ENCODE results near the gene FGD4. TPM values are rescaled to one million over a fixed set of nuclear protein-coding genes. Genes with fewer than 3 reads are reported as not detected.

Gene FGD4
- total RNA-seq, 1 donor from 2014 or later, result 1.8 TPM

GRCh38 chr12:32478166-32478565 is 78.8 kb downstream of the FGD4 start:
- CTCF ChIA-PET, result no interaction called here
- intact Hi-C loops (cut with micrococcal nuclease), result no loop called here
- no peak for ATAC-seq (ENCODE audit: low read depth)
- POLR2A ChIA-PET, result no interaction called here
- no peaks in the 10 kb centered on the region for H3K9me3 Mint-ChIP-seq
- H3K4me1 Mint-ChIP-seq, result peaks cover 46% of the 10 kb centered on the region
- H3K4me3 Mint-ChIP-seq, result no peak overlapping the region
- no peaks in the 10 kb centered on the region for H3K27me3 Mint-ChIP-seq
- no peaks in the 10 kb centered on the region for H3K36me3 Mint-ChIP-seq (ENCODE audit: low read depth)
- peak overlapping the region; percentile 18 for H3K27ac Mint-ChIP-seq
- no peak for DNase-seq
- no peak for TF ChIP-seq CTCF (IDR thresholded peaks at IDR 0.05)

GRCh38 chr12:32478858-32479725 is 79.7 kb downstream of the FGD4 start:
- H3K9me3 Mint-ChIP-seq, result no peaks in the 10 kb centered on the region
- H3K27ac Mint-ChIP-seq, result no peak overlapping the region
- intact Hi-C loops (cut with micrococcal nuclease), result no loop called here
- CTCF ChIA-PET, result no interaction called here
- H3K4me3 Mint-ChIP-seq, result peak overlapping the region; percentile 2
- H3K4me1 Mint-ChIP-seq, result peaks cover 54% of the 10 kb centered on the region
- TF ChIP-seq CTCF (IDR thresholded peaks at IDR 0.05), result no peak
- H3K27me3 Mint-ChIP-seq, result no peaks in the 10 kb centered on the region
- DNase-seq (no peak), ATAC-seq (ENCODE audit: low read depth) (peak; percentile 28)
- no peaks in the 10 kb centered on the region for H3K36me3 Mint-ChIP-seq (ENCODE audit: low read depth)
- POLR2A ChIA-PET, result no interaction called here

GRCh38 chr12:32482226-32482625 is 82.9 kb downstream of the FGD4 start:
- no peaks in the 10 kb centered on the region for H3K9me3 Mint-ChIP-seq
- POLR2A ChIA-PET, result no interaction called here
- H3K27ac Mint-ChIP-seq, result no peak overlapping the region
- peaks cover 54% of the 10 kb centered on the region for H3K4me1 Mint-ChIP-seq
- H3K4me3 Mint-ChIP-seq, result peak overlapping the region; percentile 68
- no peaks in the 10 kb centered on the region for H3K36me3 Mint-ChIP-seq (ENCODE audit: low read depth)
- intact Hi-C loops (cut with micrococcal nuclease), result loop anchor here (5.0 kb wide), 2 partner anchors 40 to 75 kb away; no protein-coding TSS in a partner anchor
- ATAC-seq (ENCODE audit: low read depth), result peak; percentile 34
- TF ChIP-seq CTCF (IDR thresholded peaks at IDR 0.05), result no peak
- CTCF ChIA-PET, result no interaction called here
- no peak for DNase-seq
- no peaks in the 10 kb centered on the region for H3K27me3 Mint-ChIP-seq

- intact Hi-C loops (cut with micrococcal nuclease), result loop anchor here (5.0 kb wide), 2 partner anchors 39 to 74 kb away; no protein-coding TSS in a partner anchor
- H3K4me1 Mint-ChIP-seq, result peaks cover 42% of the 10 kb centered on the region
- ATAC-seq (ENCODE audit: low read depth), result peak; percentile 25
- ChIA-PET CTCF (no interaction called here), POLR2A (interaction anchor here (0.6 kb wide), 1 partner anchor 61 kb away, joined by 3 read pairs; no protein-coding TSS in a partner anchor)
- H3K27me3 Mint-ChIP-seq, result no peaks in the 10 kb centered on the region
- DNase-seq, result no peak
- H3K36me3 Mint-ChIP-seq (ENCODE audit: low read depth), result no peaks in the 10 kb centered on the region
- no peaks in the 10 kb centered on the region for H3K9me3 Mint-ChIP-seq
- no peak for TF ChIP-seq CTCF (IDR thresholded peaks at IDR 0.05)
- no peak overlapping the region for H3K27ac Mint-ChIP-seq
- H3K4me3 Mint-ChIP-seq, result no peak overlapping the region
Observed at GRCh38 chr12:32483499-32483898, 84.1 kb downstream of the FGD4 start.

- intact Hi-C loops (cut with micrococcal nuclease), result loop anchor here (5.0 kb wide), 2 partner anchors 38 to 73 kb away; no protein-coding TSS in a partner anchor
- ATAC-seq (ENCODE audit: low read depth), result no peak
- Mint-ChIP-seq H3K9me3 (no peaks in the 10 kb centered on the region), H3K4me3 (no peak overlapping the region), H3K27ac (no peak overlapping the region), H3K4me1 (peaks cover 37% of the 10 kb centered on the region), H3K27me3 (no peaks in the 10 kb centered on the region), H3K36me3 (ENCODE audit: low read depth) (no peaks in the 10 kb centered on the region)
- DNase-seq, result no peak
- ChIA-PET CTCF (no interaction called here), POLR2A (interaction anchor here (0.6 kb wide), 1 partner anchor 61 kb away, joined by 3 read pairs; no protein-coding TSS in a partner anchor)
- no peak for TF ChIP-seq CTCF (IDR thresholded peaks at IDR 0.05)
Observed at GRCh38 chr12:32483993-32484392, 84.6 kb downstream of the FGD4 start.

All from activated B cell treated with CpG ODN at 0.5 μM for 24 hours (primary cell).